H9 (cell line): ENCODE measurements around the gene ARHGAP22. TPM values are rescaled to one million over a fixed set of nuclear protein-coding genes. Genes with fewer than 3 reads are reported as not detected.

Source experiments
- DNase-seq: peaks from one replicate; pipeline ENCODE4 v3.0.0-alpha.2; 2017
- H2AFZ ChIP-seq: one replicate; pipeline ENCODE4 v1.6.1; 2013; ENCODE audit warnings: mild to moderate bottlenecking, low read length, control low read depth, moderate library complexity
- H2AK5ac ChIP-seq: 2 replicates; pipeline ENCODE4 v1.6.1; 2013; ENCODE audit warnings: low read length, control low read depth, mixed read lengths; ENCODE audit not compliant: insufficient read length
- H2BK120ac ChIP-seq: one replicate; pipeline ENCODE4 v1.6.1; 2013; ENCODE audit warnings: low read depth, mild to moderate bottlenecking, low read length, control low read depth, inconsistent platforms; ENCODE audit not compliant: poor library complexity, severe bottlenecking
- H2BK12ac ChIP-seq: 2 replicates; pipeline ENCODE4 v1.6.1; 2013; ENCODE audit warnings: low read length, control low read depth, mixed read lengths, low read depth; ENCODE audit not compliant: insufficient read length
- H2BK15ac ChIP-seq: 2 replicates; pipeline ENCODE4 v1.6.1; 2013; ENCODE audit warnings: low read depth, low read length, control low read depth
- H2BK20ac ChIP-seq: one replicate; pipeline ENCODE4 v1.6.1; 2013; ENCODE audit warnings: low read depth, mild to moderate bottlenecking, low read length, control low read depth, inconsistent platforms; ENCODE audit not compliant: poor library complexity, severe bottlenecking
- H2BK5ac ChIP-seq: 2 replicates; pipeline ENCODE4 v1.6.1; 2013; ENCODE audit warnings: low read length, control low read depth, mixed read lengths; ENCODE audit not compliant: insufficient read length
- H3K14ac ChIP-seq: 2 replicates; pipeline ENCODE4 v1.6.1; 2013; ENCODE audit warnings: low read length, control low read depth; ENCODE audit not compliant: insufficient read depth
- H3K18ac ChIP-seq: 2 replicates; pipeline ENCODE4 v1.6.1; 2013; ENCODE audit warnings: low read depth, mild to moderate bottlenecking, mixed read lengths, low read length, control low read depth; ENCODE audit not compliant: insufficient read length
- H3K23ac ChIP-seq: 2 replicates; pipeline ENCODE4 v1.6.1; 2013; ENCODE audit warnings: low read length, control low read depth, mixed read lengths, low read depth; ENCODE audit not compliant: insufficient read length
- H3K23me2 ChIP-seq: 2 replicates; pipeline ENCODE4 v1.6.1; 2013; ENCODE audit warnings: low read depth, mild to moderate bottlenecking, mixed read lengths, low read length, control low read depth; ENCODE audit not compliant: insufficient read length, poor library complexity, severe bottlenecking
- H3K27ac ChIP-seq: 2 replicates; pipeline ENCODE4 v1.5.1; 2013; ENCODE audit warnings: low read length, control low read depth, mixed read lengths, low read depth; ENCODE audit not compliant: insufficient read length
- H3K27me3 ChIP-seq: 2 replicates; pipeline ENCODE4 v1.6.1; 2013; ENCODE audit warnings: low read length, control low read depth, inconsistent platforms; ENCODE audit not compliant: insufficient read depth
- H3K4ac ChIP-seq: 2 replicates; pipeline ENCODE4 v1.6.1; 2013; ENCODE audit warnings: low read depth, mild to moderate bottlenecking, control low read depth, inconsistent platforms, low read length, moderate library complexity
- H3K4me1 ChIP-seq: 2 replicates; pipeline ENCODE4 v1.6.1; 2013; ENCODE audit warnings: low read length, control low read depth, inconsistent platforms; ENCODE audit not compliant: insufficient read depth
- H3K4me2 ChIP-seq: 2 replicates; pipeline ENCODE4 v1.6.1; 2013; ENCODE audit warnings: low read length, control low read depth, mixed read lengths; ENCODE audit not compliant: insufficient read length, insufficient read depth
- H3K56ac ChIP-seq: 2 replicates; pipeline ENCODE4 v1.6.1; 2013; ENCODE audit warnings: low read depth, mild to moderate bottlenecking, mixed read lengths, low read length, control low read depth; ENCODE audit not compliant: insufficient read length
- H3K79me1 ChIP-seq: 2 replicates; pipeline ENCODE4 v1.6.1; 2013; ENCODE audit warnings: low read depth, mild to moderate bottlenecking, moderate library complexity, low read length, control low read depth, inconsistent platforms; ENCODE audit not compliant: insufficient read depth, poor library complexity, severe bottlenecking
- H3K79me2 ChIP-seq: 2 replicates; pipeline ENCODE4 v1.6.1; 2013; ENCODE audit warnings: low read length, control low read depth, inconsistent platforms; ENCODE audit not compliant: insufficient read depth
- H3K9ac ChIP-seq: 2 replicates; pipeline ENCODE4 v1.6.1; 2013; ENCODE audit warnings: low read length, control low read depth, mixed read lengths; ENCODE audit not compliant: insufficient read length; ENCODE audit errors: extremely low read depth
- H3K9me3 ChIP-seq: one replicate; pipeline ENCODE4 v1.6.1; 2013; ENCODE audit warnings: low read depth, low read length, inconsistent platforms; ENCODE audit not compliant: control insufficient read depth
- H3T11ph ChIP-seq: one replicate; pipeline ENCODE4 v1.6.1; 2013; ENCODE audit warnings: mild to moderate bottlenecking, low read length, control low read depth, inconsistent platforms
- H4K20me1 ChIP-seq: one replicate; pipeline ENCODE4 v1.6.1; 2013; ENCODE audit not compliant: control insufficient read depth, insufficient read length, insufficient read depth
- H4K5ac ChIP-seq: 2 replicates; pipeline ENCODE4 v1.6.1; 2013; ENCODE audit warnings: low read depth, mild to moderate bottlenecking, mixed read lengths, low read length, control low read depth; ENCODE audit not compliant: insufficient read length
- H4K8ac ChIP-seq: replicated peaks from 2 replicates; pipeline ENCODE4 v1.6.1; 2013; ENCODE audit warnings: low read length, control low read depth, mixed read lengths, low read depth; ENCODE audit not compliant: insufficient read length
- H4K91ac ChIP-seq: 2 replicates; pipeline ENCODE4 v1.6.1; 2013; ENCODE audit warnings: low read depth, mild to moderate bottlenecking, moderate library complexity, mixed read lengths, low read length, control low read depth; ENCODE audit not compliant: insufficient read length
- H3K27ac Mint-ChIP-seq, 3 experiments: 2 replicates in 2 of 3; 3 replicates in 1 of 3; pipeline ENCODE4 v1.8.0; 2020 to 2021; ENCODE audit warnings: mixed read lengths in 3 of 3, mild to moderate bottlenecking in 1 of 3, moderate library complexity in 1 of 3
- H3K27me3 Mint-ChIP-seq: 2 replicates; pipeline ENCODE4 v1.8.0; 2021; ENCODE audit warnings: low read depth, mild to moderate bottlenecking, moderate library complexity, mixed read lengths
- H3K36me3 Mint-ChIP-seq, 3 experiments: 2 replicates in 2 of 3; 3 replicates in 1 of 3; pipeline ENCODE4 v1.8.0; 2020 to 2021; ENCODE audit warnings: low read depth in 3 of 3, mixed read lengths in 3 of 3; ENCODE audit not compliant: insufficient read depth in 1 of 3
- H3K4me1 Mint-ChIP-seq, 2 experiments: 2 replicates each; pipeline ENCODE4 v1.8.0; 2020; ENCODE audit warnings: mixed read lengths in 2 of 2
- H3K4me3 Mint-ChIP-seq, 2 experiments: 2 replicates in 1 of 2; 3 replicates in 1 of 2; pipeline ENCODE4 v1.8.0; 2020 to 2021; ENCODE audit warnings: mild to moderate bottlenecking in 2 of 2, mixed read lengths in 2 of 2, moderate library complexity in 1 of 2
- H3K9me3 Mint-ChIP-seq, 2 experiments: 2 replicates in 1 of 2; 3 replicates in 1 of 2; pipeline ENCODE4 v1.8.0; 2020; ENCODE audit warnings: mild to moderate bottlenecking in 2 of 2, mixed read lengths in 2 of 2, moderate library complexity in 1 of 2
- CTCF ChIP-seq: fragments of 200-600 bp; sonication (generic); conservative IDR thresholded peaks from 3 replicates; pipeline ENCODE4 v1.8.0; 2021; ENCODE audit warnings: antibody characterized with exemption, mild to moderate bottlenecking
- WGBS: extraction: QIAGEN DNeasy Blood & Tissue Kit; methylation state at CpG from one replicate; pipeline ENCODE4 v1.1.7; 2013; ENCODE audit warnings: missing lambda C conversion rate, low lambda C conversion rate, mixed read lengths; ENCODE audit not compliant: insufficient read length; ENCODE audit errors: extremely low coverage; 5-methylcytosine and 5-hydroxymethylcytosine counted together
- total RNA-seq: library from RNA; stranded (reverse); gene quantifications from 2 replicates; pipeline ENCODE4 v1.2.1, GENCODE V29; 2021

The ARHGAP22 gene
- total RNA-seq, 1 experiment from 2014 or later: 7.4 TPM

- Histone ChIP-seq H3K79me2 (no peaks in the 10 kb centered on the region), H2AK5ac (no peak overlapping the region), H3K14ac (no peak overlapping the region; the same call in 1 of the 2 replicates), H3K18ac (peak overlapping the region; percentile 28), H3K23ac (no peak overlapping the region), H3T11ph (no peak overlapping the region), H3K4me1 (peaks cover under 1% of the 10 kb centered on the region; the same call in 1 of the 2 replicates), H2BK15ac (no peak overlapping the region), H4K20me1 (no peaks in the 10 kb centered on the region), H3K56ac (no peak overlapping the region), H3K27me3 (no peaks in the 10 kb centered on the region), H2BK5ac (no peak overlapping the region), H3K9me3 (no peaks in the 10 kb centered on the region), H3K4ac (peak overlapping the region; percentile 32; the same call in 1 of the 2 replicates), H3K79me1 (no peaks in the 10 kb centered on the region), H4K91ac (no peak overlapping the region), H2BK12ac (no peak overlapping the region), H3K27ac (no peak overlapping the region), H4K5ac (no peak overlapping the region), H2AFZ (no peak overlapping the region), H3K4me2 (no peak overlapping the region), H4K8ac (no peak overlapping the region), H3K9ac (no peak overlapping the region), H2BK20ac (no peak overlapping the region), H3K23me2 (no peaks in the 10 kb centered on the region), H2BK120ac (no peak overlapping the region)
- Mint-ChIP-seq H3K4me1 (peaks cover 15 to 27% of the 10 kb centered on the region in 2 experiments), H3K27me3 (no peaks in the 10 kb centered on the region; the same call in none of the 2 replicates), H3K4me3 (no peak overlapping the region), H3K27ac (peak overlapping the region in 2 of 3 experiments; percentile 83 to 94; a peak in 4 of 7 replicates), H3K36me3 (peaks cover 9 to 21% (median 10%) of the 10 kb centered on the region in 3 experiments; a peak in 6 of 7 replicates), H3K9me3 (peaks cover 0 to 4% of the 10 kb centered on the region in 2 experiments; a peak in 2 of 5 replicates)
- WGBS: no CpG with 5 or more reads among the region's 4 CpGs
- no peak for TF ChIP-seq CTCF
- no peak for DNase-seq
Observed at GRCh38 chr10:48475943-48476278, 129.0 kb downstream of the ARHGAP22 start.
